GM18499 (cell line): ENCODE results near the gene TIGD7.

ENCODE experiments used
- ATAC-seq: cut with Tn5 transposase; IDR thresholded peaks from one replicate; pipeline ENCODE4 v1.9.1; 2021; ENCODE audit warnings: moderate number of reproducible peaks; ENCODE audit not compliant: insufficient read depth, unreplicated experiment

The TIGD7 gene

DNA sequence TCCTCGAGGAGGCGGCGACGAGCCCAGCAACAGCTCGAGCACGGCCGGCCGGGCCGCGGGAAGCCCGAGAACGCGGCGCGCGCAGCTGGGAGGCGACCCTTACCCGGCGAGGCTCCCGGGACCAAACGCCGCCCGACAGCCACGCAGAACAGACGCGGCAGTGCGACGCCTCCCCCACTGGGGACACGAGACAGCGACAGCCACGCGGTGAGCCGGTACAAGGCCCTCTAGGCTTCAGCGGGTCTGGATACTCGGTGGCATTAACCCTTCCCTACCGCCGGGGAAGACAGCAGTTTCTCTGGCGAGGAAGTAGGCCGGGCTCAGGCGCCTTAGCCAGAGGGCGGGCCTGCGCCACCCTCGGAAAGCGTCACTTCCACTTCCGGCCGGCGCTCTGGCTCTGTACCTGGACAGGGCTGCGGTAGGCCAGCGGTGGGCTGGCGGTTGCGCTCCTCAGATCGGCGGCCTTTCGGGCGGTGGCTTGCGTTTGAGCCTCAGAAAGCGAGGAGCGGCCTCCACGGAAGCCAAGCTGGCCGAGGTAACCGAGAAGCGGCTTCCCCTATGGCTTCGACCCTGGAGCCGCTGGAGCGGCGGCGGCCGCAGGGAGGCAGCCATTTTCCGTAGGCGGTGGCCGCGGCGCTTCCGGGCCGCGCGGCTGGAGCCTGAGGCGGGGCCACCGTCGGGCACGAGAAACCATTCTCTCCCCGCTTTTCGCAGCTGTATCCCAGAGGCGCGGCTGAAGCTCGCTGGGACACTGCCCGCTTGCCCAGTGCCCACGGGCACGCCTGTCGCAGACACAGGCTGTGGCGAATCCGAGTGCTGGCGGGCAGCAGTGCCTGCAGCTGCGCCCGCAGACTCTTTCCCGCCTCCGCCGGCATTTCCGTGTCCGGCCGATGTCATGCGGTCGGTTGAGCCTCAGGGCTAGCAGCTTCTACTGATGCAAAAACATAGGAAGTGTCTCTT lies at the start of gene TIGD7, which contains the start of gene ZNF75A:
TIGD7 (minus strand) TSS at position 322 of the 960 bp plus-strand sequence. CDS start 4,816 bp downstream, outside the sequence.
ZNF75A (plus strand) TSS at position 389 of the 960 bp plus-strand sequence. CDS start 2,932 bp downstream, outside the sequence.
- ATAC-seq: no peak

GRCh38 chr16:3349175-3349574 lies 43.9 kb upstream of the TIGD7 start:
- ATAC-seq: no peak

DNA sequence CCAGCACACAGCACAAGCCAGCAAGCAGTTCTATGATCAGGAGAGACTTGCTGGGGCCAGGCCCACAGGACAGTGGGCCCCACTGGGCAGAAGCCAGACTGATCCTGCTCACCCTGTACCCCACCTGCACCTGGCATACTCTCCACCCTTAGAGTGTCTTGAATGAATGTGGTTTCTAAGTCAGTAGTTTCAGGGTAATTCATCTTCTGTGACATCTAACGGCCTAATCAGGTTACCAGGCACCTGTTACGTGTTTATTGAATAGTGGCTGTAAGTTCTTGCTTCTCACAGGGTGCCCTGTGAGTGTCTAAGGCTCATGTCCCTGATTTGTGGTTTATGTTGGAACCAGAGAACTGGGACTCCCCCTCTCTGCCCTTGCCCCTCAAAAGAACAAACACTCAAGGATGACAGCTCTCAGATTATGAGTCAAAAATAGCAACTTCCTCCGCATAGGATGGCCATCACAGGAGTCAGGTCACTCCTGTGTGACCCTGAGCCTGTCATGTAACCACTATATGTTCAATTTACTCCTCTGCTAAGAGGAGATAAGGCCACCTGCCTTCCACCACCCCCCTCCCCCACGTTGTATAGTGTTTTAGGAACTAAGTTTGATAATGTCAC lies 43.4 kb upstream of the TIGD7 start:
- no peak for ATAC-seq

DNA sequence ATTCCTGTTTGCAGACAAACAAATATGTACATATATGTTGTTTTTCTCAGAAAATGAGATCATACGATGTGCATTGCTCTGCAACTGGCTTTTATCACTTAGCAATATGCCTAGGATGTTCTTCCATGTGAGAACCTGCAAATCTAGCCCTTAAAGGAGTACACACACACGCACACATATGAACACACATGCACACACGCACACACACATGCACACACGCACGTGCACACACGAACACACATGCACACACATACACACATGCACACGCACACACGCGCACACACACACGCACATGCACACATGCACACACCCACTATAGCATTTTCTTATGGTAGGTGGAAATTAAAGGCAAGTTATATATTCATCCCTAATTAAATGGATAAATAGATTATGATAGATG lies 42.4 kb upstream of the TIGD7 start:
- no peak for ATAC-seq

GRCh38 chr16:3346041-3346440 lies 40.8 kb upstream of the TIGD7 start:
- no peak for ATAC-seq

GRCh38 chr16:3328643-3329042 lies 23.4 kb upstream of the TIGD7 start:
- ATAC-seq: no peak

DNA sequence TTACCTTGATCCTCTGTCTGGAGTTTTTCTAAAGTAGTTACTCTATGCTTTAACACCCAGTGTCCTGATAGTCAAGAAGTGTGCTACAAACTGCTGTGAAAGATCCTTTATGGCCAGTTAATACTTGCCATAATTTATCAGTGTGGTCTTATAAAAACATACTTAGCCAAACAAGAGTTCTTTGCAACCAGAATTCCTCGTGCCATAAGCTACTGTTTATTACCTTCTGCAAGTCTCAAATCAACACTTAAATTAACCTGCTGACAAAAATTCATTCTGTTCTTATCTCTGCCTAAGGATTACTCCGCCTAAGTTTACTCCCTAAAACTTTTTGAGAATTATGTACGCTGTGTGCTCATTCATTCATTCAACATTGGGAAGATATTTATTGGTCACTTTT lies 22.9 kb upstream of the TIGD7 start:
- ATAC-seq: no peak

- no peak for ATAC-seq
Measured at GRCh38 chr16:3327514-3327913, 22.3 kb upstream of the TIGD7 start.

GRCh38 chr16:3321816-3322215 lies 16.6 kb upstream of the TIGD7 start:
- no peak for ATAC-seq

DNA sequence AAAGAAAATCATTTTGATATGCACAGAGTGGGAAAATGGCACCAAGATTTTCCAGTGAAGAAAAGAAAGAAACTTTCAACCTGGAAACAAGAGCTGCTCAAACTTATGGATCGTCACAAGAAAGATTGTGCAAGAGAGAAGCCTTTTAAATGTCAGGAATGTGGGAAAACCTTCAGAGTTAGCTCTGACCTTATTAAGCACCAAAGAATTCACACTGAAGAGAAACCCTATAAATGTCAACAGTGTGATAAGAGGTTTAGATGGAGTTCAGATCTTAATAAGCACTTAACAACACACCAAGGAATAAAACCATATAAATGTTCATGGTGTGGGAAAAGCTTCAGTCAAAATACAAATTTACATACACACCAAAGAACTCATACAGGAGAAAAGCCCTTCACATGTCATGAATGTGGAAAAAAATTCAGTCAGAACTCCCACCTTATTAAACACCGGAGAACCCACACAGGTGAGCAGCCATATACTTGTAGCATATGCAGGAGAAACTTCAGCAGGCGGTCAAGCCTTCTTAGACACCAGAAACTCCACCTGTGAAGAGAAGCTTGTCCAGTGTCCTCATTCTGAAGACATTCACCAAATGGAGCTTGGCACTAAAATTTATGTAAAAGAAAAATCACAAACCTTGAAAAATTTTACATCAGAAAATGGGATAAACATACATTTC lies 12.2 kb upstream of the TIGD7 start:
- ATAC-seq: no peak

DNA sequence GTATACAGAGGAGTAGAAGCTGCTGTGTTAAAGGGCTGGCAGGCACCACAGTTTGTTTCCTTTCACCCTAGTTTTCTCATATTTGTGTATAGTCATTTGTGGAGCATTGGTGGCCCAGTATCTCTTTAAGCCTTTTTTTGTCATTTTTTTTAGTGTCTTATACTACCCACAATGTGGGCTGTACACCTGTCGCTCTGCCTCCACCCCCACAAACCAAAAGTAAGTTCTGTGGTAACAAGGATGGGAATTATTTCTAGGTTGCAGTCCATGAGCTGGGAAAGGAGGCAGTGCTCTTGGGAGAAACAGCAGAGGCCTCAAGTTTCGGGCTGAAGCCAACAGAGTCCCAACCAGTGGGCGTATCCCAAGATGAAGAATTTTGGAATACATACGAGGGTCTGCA lies 6.3 kb upstream of the TIGD7 start:
- no peak for ATAC-seq

DNA sequence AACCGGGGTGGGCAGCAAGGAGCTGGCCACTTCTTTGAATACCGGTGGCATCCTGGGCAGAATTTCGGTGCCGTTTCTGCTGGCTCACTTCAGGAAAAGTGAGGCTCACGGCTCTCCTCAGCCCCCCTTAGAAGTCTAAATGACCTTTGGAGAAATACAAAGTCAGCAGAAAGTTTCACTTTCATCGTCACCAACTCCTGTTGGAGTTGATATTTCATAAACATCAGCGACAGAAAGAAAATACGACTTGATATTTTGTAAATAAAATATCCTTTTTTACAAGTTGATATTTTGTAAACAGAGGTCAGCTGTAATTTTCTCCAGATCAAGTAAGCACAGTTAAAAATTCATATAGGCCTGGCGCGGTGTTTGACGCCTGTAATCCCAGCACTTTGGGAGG lies 848 bp upstream of the TIGD7 start:
- ATAC-seq: no peak

DNA sequence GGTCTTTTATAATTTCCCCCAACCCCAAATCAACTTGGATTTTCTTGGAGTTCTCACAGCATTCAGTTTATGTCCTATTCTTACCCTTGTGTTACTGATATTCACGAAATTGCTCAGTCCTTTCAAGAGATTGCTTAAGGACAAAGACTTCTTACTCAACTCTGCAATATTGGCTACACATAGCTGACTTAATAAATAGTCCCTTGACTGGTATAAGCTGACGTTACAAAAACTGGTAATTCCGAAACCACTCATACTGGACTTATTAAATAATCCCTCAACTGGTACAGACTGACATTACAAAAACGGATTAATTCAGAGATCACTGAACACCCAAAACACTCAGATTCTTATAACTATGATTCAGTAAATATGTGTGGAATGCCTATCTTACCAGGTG lies 860 bp downstream of the TIGD7 start:
- ATAC-seq: no peak

DNA sequence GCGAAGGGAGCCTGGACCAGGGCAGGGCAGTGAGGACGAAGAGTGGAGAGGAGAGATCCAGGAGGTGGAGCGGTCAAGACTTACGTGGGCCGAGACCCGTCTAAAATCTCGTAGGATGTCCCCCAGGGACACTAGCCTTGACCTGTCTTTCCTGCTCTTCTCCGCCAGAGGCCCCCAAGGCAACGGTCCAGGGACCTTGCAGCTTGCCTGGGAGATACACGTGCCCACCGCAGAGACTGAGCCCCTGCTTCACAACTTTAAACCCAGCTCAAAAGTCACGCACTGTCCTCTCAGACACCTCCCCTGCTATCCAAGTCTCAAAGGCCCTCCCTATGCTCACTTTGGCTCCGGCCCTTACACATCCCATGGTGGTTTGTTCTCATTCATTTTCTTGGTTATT lies 9.4 kb downstream of the TIGD7 start:
- ATAC-seq: no peak

DNA sequence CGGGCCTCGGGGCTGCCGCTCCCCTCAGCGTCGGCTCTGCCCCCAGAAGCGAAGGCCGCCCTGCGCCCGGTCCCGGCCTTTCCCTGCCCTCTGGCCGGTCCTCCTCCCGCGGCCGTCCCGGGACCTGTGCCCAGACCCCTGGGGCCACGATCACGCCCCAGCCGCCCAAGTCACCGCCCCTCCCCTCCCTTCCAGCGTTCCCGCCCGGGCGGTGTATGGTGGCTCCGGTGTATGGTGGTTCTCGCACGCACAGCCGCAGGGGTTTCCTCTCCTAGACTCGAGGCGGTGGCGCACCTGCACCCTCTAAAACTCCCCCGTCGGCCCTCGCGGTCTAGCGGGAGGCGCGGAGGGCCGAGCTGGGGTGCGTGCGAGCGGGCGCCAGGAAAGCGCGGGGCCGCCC lies 10.0 kb downstream of the TIGD7 start:
- ATAC-seq: no peak

DNA sequence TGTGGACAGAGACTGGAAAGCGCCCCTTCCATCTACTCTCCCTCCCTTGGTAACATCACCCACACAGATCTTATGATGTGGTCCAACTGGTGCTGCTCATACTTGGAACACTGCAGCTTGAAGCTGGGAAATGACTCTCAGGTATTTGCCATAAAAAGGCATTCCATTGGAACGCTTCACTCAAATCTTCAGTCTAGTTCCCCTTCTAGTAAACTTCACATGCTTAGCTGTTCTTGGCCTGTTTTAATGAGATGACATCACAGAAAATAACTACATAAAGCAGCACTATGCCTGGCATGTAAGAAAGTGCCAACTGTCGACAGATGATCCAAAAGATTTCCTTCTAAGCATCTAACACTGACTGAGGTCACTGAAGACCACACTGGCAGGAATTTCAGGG lies 12.6 kb downstream of the TIGD7 start:
- ATAC-seq: no peak

DNA sequence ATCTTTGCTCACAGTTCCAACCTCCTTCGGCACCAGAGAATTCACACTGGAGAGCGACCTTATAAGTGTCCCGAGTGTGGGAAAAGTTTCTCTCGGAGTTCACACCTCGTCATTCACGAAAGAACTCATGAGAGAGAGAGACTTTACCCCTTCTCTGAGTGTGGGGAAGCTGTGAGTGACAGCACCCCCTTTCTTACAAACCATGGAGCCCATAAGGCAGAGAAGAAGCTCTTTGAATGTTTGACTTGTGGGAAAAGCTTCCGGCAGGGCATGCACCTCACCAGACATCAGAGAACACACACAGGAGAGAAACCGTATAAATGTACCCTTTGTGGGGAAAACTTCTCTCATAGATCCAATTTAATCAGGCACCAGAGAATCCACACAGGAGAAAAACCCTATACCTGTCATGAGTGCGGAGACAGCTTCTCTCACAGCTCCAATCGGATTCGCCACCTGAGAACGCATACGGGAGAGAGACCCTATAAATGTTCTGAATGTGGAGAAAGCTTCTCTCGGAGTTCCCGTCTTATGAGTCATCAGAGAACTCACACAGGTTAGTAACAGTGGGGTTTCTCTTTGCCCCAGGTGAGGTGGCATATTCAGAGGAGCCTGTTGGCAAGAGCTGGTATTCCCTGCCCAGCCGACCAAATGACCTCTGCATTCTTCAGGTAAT lies 15.1 kb downstream of the TIGD7 start:
- ATAC-seq: no peak

GRCh38 chr16:3285131-3285530 lies 20.1 kb downstream of the TIGD7 start:
- ATAC-seq: no peak

- ATAC-seq: no peak
Measured at GRCh38 chr16:3283543-3284447, 21.4 kb downstream of the TIGD7 start.
